HG02759 (cell line): ENCODE results near the gene LRRC4B.

Experiments used
- ATAC-seq: cut with Tn5 transposase; IDR thresholded peaks from one replicate; pipeline ENCODE4 v1.9.1; 2021; ENCODE audit warnings: mild to moderate bottlenecking, moderate library complexity; ENCODE audit not compliant: unreplicated experiment

The LRRC4B gene

GRCh38 chr19:50554212-50554611 lies 14.0 kb downstream of the LRRC4B start:
- no peak for ATAC-seq

GRCh38 chr19:50553134-50553703 lies 15.0 kb downstream of the LRRC4B start:
- no peak for ATAC-seq

GRCh38 chr19:50552540-50552939 lies 15.7 kb downstream of the LRRC4B start:
- no peak for ATAC-seq

DNA sequence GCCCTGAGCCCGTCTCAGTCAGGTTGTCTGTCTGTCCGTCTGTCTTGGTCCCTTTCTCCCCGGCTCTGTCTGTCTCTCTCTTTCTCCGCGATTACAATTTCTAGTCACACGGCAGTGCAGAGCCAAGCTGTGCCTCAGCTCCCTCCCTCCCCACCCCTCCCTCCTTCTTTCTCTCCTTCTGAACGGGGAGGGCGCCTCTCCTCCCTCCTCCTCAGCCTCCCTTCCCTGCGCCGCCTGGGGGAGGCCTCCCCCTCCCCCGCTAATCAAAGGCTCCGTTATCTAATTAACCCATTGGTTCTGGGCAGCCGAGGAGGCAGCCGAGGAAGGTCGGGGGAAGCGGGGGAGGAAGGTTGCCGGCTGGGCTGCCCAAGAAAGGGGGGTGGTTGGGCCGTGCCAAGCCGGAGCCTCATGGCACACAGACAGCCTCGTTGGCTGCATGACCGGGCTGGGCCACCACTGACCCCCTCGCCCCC lies 16.5 kb downstream of the LRRC4B start:
- no peak for ATAC-seq

DNA sequence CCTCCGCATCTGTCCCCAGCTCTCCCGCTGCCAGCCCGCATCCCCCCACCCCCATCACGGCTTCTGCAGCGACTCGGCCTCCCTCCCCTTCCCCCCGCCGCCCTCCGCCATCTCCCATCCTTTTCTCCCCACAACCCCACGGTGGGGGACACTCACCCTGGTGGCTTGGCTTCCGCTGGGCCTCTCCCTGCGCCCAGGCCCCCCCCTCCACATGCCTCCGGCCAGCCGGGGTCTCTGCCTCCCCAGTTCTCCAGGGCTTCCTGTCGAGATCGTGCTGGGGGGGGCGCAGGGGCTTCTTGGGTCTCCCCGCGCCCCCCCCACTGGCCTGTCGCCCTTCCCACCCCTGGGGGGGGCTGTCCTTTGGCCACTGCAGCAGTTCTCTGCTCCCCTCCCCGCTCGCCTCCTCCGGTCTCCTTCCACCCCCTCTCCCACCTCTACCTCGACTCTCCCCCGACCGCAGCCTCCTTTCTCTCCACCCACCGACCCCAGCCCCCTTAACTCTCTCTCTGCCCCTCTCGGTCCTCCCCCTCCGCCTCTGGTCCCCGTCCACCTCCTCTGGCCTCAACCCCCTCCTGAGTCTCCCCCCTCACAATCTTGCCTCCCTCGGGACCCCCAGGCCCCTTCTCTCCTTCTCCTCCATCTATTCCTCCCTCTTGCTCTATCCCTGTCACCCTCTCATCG lies 17.1 kb downstream of the LRRC4B start:
- no peak for ATAC-seq

DNA sequence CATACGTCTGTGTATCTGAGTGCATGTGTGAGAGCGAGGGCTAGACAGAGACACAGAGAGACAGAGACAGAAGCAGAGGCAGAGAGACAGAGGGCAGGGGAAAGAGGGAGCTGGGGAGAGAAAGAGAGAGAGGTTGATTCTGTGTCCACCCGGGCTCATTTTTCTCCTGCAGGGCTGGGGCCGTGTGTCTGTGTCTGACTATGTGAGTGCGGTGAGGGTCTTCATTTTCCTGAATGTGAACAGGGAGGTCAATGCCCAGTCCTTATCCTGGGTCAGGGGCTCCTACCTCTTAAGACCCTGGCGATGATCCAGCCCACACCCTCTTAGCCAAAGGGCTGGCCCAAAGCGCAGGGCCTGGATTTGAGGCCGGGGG lies 17.7 kb downstream of the LRRC4B start:
- no peak for ATAC-seq

- ATAC-seq: no peak
Observed at GRCh38 chr19:50549927-50550593, 18.2 kb downstream of the LRRC4B start.

GRCh38 chr19:50549059-50549926 lies 18.9 kb downstream of the LRRC4B start:
- ATAC-seq: no peak

DNA sequence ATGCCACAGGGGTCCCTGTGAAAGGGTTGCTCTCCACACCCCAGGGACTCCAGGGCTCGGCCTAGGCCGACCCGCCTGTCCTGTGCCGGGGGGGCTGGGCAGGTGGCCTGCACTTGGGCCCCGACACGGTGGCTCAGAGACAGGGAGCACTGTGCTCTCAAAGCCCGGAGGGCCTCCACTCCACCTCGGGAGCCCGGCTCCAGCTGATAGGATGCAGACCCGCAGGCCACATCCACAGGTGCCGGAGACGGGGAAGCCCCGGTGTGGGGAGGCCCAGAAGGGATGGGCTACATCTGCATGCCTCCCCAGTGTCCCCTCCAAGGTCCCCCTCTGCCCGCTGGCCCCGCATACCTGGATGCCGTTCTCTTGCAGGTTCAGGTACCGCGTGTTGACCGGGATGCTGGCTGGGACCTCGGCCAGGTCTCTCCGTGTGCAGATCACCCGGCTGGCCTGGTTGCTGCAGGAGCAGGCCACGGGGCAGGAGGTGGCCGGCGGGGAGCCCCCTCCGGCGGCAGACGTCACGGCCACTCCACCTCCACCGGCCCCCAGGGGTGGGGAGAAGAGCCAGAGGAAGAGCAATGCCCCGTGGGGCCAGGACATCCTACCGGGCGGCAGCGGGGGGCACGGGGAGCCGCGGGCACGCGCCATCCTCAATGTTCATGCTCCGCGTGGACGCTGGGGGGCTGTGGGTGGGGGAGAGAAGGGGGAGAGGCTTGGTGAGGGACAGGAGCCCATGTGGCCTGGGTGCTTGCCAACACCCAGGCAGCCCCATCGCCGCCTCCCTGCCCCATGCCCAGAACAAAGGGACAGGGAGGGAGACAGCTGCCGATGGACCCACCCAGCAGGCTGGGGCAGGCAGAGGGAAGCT lies 19.8 kb downstream of the LRRC4B start:
- ATAC-seq: no peak

DNA sequence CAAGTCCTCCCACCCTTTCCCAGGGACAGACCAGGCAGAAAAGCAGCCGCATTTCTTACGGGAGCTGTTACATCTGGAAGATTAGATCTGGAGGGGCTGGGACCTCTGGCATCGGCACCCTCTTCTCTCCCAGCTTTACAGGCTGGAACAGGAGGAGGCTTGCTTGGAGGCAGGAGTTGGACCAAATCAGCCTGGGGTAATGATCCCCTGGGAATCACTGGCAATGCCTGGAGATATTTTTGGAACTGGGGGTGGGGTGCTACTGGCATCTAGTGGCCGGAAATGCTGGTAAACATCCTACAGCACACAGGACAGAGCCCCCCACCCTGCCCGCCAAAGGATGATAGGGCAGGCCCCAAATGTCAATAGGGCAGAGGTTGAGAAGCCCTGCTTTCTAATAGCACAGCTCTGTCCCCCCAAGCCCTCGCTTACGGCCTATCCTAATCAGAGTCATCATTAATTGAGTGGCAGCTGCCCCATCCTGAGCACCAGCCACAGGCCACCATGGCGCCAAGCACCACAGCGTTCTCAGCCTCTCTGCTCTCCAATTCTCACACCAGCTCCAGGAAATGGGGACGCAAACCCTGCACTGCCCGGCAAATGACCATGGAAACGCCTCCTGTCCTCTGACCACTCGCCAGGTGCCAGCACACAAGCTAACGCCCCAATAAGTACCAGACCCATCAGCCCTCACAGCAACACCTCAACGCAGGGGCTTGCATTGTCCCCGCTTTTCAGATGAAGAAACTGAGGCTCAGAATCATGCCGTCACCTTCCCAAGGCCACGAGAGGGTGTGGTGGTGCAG lies 20.6 kb downstream of the LRRC4B start:
- no peak for ATAC-seq

DNA sequence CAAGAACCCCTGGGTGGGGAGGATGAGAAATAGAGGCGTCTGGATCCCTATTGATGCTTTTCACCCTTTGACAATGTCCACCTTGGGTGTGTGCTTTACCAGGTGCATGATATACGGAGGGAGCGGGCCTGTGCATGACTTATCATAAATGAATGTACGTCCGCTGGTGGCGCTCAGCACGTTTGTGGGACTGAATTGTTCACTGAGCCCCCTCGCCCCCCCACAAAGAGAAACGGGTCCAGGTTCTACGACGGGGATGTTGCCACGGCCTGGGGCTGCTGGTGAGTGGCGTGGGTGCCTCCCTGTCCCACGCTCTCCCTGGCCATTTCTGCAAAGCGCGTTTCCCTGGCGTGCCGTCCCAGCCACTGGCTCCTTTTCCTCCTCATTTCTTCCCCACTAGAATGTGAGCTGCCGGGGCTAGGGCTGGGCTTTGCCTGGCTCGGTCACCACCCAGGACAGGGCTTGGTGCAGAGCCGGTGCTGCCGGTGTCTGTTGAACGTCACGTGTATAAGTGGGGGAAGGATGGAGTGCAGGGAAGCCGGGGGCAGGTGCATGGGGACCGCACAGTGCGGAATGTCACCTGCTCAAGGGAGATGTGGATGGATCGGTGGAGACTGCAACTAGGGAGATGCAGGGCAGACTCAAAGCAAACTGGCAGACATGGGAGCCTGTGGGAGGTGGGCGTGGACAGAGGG lies 21.6 kb downstream of the LRRC4B start:
- ATAC-seq: no peak

DNA sequence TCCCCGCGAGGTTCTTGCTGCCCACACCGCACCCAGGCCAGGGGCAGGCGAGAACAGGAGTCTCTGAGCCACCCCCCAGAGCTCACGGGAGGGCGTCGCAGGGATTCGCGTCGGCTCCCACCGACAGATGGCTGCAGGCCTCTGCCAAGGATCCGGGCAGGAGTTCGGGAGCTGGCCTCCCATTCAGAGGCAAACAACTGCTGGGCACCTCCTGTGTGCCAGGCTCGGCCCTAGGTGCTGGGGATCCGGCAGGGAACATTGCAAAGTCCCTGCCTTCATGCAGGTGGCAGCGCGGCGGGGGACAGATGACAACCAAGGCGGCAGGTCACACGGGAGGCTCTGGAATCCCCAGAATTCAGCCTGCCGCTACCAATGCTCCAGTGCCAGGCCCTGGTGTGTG lies 25.3 kb downstream of the LRRC4B start:
- no peak for ATAC-seq

DNA sequence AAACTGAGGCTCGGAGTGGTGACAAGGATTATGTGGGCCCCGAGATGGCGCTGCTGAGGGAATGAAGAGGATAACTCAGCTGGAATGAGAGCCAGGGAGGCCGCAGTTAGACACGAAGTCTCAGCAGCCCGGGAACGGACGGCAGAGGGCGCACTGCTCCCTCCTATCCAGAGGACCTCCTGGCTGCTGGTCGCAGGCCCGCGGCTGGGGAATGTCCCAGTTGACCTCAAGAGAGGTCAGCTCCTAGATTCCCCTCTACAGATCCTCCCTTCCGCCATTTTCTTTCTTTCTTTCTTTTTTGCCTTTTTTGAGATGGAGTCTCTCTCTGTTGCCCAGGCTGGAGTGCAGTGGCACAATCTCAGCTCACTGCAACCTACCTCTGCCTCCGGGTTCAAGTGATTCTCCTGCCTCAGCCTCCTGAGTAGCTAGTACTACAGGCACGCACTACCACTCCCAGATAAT lies 30.4 kb downstream of the LRRC4B start:
- no peak for ATAC-seq

GRCh38 chr19:50537306-50537685 lies 30.9 kb downstream of the LRRC4B start:
- ATAC-seq: no peak

- ATAC-seq: no peak
Observed at GRCh38 chr19:50536662-50537305, 31.5 kb downstream of the LRRC4B start.

GRCh38 chr19:50535672-50536187 lies 32.5 kb downstream of the LRRC4B start:
- ATAC-seq: no peak

GRCh38 chr19:50534478-50534877 lies 33.8 kb downstream of the LRRC4B start:
- ATAC-seq: no peak

GRCh38 chr19:50532952-50533351 lies 35.3 kb downstream of the LRRC4B start:
- ATAC-seq: no peak
